ENCODE results near the gene NAA10.

Gene NAA10

DNA sequence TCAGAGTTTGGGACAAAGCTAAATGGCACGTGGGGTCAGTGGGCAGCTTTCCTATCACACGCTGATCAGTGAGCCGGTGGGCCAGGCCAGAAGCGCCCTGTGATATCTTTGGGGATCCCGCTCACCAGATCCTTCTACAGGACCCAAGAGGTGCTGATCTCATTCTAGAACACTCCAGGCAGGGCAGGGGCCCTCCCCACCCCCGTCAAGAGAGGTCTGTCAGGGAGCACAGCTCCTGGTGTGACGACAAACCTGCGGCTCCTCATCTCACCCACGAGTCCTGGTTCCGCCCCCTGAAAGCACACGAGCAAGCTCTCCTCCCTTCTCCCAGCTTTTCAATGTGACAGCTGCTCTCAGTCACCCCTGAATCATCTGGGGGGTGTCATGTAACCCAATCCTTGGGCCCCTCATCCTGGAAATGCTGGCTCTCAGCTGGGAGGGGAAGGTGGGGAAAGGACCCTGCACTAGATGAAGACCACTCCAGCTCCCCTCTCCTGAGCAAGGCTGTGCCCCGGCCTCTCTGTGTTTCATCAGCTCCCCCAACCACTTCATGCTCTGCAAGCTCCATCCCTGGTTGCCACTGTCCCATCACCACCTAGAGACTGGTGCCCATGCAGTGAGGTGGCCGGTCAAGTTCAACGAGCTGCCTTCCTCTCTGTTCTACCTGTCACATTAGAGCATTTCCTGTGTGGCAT lies 32.2 kb upstream of the NAA10 start:
- no peak for DNase-seq (ENCODE audit: low read depth)

- DNase-seq (ENCODE audit: low read depth), result no peak
These were observed 31.4 kb upstream of the NAA10 start for GRCh38 chrX:153966283-153966688.

DNA sequence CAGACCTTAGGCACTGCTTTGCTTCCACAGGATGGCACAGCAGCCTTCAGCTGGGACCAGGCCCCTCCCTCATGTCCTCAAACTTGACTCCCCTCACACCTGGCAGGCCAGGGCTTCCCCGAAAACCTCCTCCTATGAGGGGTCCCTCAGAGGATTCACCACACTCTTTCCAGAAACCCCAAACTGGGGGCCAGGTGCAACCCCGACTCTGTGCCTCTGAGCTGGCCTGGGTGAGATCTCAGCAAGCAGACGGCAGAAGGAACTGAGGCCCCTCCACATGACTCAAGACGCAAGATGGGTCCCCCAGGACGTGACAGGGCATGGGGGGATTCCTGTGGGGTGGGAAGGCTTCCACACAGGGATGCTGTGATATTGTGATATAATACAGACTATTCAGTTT lies 30.6 kb upstream of the NAA10 start:
- DNase-seq (ENCODE audit: low read depth), result no peak

GRCh38 chrX:153964105-153964504 lies 29.3 kb upstream of the NAA10 start:
- no peak for DNase-seq (ENCODE audit: low read depth)

DNA sequence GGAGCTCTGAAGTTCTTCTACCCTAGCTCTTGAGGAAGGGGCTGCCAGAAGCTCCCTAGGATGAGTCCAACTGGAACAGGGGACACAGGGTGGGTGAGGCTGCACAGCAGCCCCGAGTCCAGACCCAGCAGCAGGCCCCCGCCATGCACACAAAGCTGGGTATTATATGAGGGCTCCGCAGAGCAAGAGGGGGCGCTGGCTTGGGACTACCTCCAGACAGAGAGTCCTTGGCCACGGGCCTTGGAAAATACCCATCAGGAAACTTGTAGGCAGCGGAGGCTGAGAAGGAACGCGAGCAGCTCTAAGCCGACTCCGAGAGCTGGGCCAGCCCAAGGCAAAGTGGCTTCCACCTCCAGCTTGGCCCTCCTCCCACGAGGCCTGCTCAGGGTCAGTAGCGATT lies 28.7 kb upstream of the NAA10 start:
- no peak for DNase-seq (ENCODE audit: low read depth)

- DNase-seq (ENCODE audit: low read depth), result no peak
These were observed 26.5 kb upstream of the NAA10 start for GRCh38 chrX:153961292-153961691.

DNA sequence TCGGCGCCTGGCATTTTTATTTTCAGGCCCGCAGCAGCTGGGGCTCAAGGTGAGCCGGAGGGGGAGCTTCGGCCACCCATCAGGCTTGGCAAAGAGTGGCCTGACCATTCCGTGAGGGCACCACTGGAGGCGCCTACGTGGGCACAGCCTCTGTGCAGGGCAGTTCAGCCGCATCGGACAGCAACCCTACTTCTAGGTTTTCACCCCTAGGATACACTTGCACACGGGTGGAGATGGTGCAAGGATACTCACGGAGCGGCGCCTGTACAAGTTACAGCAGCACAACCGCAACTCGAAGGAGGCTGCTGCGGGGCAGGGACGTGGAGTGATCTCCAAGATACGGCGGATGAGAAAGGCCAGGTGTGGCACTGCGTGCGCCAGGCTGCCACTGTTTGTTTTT lies 25.9 kb upstream of the NAA10 start:
- no peak for DNase-seq (ENCODE audit: low read depth)

DNA sequence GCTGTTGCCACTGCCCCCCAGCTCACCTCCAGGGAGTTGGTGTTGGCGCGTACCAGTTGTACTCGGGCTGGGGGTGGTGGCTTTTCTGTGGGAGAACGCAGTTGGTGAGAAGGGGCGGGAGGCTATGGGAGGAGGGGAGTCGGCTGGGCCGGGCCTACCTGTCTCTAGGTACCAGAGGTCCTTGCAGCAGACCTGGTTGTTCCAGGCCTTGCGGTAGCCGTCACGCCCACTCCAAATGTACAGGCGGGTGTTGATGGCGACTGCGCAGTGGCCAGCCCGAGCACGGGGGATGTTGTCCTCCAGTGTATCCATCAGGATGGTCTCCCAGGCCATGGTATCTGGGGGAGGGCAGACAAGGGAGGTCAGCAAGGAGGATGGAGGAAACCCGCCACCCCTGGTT lies 25.2 kb upstream of the NAA10 start:
- DNase-seq (ENCODE audit: low read depth), result no peak

DNA sequence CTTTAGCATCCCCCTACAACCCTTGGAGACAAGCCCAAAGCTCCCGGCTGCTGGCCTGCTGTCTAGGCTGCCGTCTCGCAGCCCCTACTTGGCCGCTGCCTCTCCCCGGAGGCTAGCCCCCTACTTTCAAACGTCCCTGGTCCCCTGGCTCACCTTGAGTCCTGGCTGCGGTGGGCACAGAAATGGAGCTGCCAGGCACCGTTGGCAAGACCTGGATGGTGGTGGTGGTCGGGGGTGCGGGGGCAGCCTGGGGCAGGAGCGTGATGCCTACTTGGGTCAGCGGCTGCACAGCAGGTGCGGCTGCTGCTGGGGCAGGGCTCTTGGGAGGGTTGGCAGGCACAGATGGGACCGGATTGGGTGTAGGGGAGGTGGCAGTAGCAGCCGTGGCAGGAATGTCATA lies 24.8 kb upstream of the NAA10 start:
- no peak for DNase-seq (ENCODE audit: low read depth)

DNA sequence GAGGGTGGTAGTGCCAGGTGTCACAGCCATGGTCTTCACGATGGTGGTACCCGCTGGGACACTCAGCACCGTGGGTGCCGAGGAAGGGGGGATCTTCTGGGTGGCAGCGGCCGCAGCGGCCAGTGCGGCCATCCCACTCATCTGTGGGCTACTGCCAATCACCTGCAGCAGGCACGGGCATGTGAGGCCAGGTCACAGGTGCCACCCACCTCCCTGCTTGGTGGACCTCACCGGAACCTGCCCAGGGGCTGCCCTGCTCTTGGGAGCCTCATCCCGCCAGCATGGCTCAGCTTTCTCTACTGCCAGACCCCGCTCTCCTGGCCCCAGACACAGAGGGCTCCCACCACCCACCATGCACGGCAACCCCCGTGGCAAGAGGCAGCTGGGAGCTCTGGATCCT lies 23.8 kb upstream of the NAA10 start:
- DNase-seq (ENCODE audit: low read depth), result no peak

GRCh38 chrX:153957224-153957623 lies 22.4 kb upstream of the NAA10 start:
- DNase-seq (ENCODE audit: low read depth), result no peak

- DNase-seq (ENCODE audit: low read depth), result no peak
These were observed 21.4 kb upstream of the NAA10 start for GRCh38 chrX:153956044-153956907.

GRCh38 chrX:153955228-153955732 lies 20.4 kb upstream of the NAA10 start:
- DNase-seq (ENCODE audit: low read depth), result no peak

GRCh38 chrX:153954558-153955227 lies 19.9 kb upstream of the NAA10 start:
- DNase-seq (ENCODE audit: low read depth), result no peak

DNA sequence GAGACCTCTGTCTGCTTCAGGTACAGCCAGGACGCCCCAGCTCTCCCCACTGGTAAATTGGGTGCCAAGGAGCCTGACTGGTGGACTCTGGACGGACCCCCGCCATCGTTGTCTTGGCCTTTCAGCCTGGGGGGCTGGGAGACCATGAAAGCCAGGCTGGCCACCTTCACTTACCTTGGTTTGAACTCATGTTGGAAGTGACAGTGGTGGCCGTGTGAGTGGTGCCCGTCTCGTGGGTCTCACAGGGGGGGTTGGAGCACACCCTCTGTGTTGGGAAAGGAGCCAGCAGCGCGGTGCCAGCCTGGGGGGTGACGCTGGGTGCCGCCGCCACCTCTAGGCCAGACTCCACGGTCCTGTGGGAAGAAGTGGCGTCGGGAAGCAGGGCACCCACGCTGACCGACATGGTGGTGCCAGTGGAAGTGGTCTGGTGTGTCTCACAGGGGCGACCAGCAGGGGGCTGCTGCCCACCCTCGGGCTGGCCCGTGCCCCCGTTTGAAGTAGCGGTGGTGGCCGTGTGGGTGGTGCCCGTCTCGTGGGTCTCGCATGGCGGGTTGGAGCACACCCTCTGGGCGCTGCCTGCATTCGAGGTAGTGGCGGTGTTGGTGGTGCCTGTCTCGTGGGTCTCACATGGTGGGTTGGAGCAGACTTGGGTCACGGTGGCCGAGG lies 19.2 kb upstream of the NAA10 start:
- DNase-seq (ENCODE audit: low read depth), result no peak

- no peak for DNase-seq (ENCODE audit: low read depth)
These were observed 18.5 kb upstream of the NAA10 start for GRCh38 chrX:153953342-153953830.

- DNase-seq (ENCODE audit: low read depth), result no peak
These were observed 17.7 kb upstream of the NAA10 start for GRCh38 chrX:153952373-153953026.

GRCh38 chrX:153951683-153952372 lies 17.0 kb upstream of the NAA10 start:
- no peak for DNase-seq (ENCODE audit: low read depth)

DNA sequence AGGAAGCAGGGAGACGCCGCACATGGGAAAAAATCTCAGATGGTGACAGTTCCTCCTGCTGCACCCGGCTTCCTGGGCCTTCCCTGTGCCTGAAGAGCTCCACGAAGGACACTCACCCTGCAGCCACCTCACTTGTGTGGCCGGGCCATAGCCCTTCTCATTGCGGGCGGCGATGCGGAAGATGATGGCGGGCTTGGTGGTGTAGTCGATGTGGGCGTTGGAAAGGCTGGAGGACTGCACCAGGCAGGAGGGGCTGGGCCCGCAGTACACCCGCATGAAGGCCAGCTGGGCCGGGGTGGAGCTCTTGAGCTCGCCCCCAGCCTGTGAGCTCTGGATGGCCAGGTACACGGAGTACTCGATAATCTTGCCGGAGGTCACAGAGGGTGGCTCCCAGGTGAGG lies 15.3 kb upstream of the NAA10 start:
- no peak for DNase-seq (ENCODE audit: low read depth)

DNA sequence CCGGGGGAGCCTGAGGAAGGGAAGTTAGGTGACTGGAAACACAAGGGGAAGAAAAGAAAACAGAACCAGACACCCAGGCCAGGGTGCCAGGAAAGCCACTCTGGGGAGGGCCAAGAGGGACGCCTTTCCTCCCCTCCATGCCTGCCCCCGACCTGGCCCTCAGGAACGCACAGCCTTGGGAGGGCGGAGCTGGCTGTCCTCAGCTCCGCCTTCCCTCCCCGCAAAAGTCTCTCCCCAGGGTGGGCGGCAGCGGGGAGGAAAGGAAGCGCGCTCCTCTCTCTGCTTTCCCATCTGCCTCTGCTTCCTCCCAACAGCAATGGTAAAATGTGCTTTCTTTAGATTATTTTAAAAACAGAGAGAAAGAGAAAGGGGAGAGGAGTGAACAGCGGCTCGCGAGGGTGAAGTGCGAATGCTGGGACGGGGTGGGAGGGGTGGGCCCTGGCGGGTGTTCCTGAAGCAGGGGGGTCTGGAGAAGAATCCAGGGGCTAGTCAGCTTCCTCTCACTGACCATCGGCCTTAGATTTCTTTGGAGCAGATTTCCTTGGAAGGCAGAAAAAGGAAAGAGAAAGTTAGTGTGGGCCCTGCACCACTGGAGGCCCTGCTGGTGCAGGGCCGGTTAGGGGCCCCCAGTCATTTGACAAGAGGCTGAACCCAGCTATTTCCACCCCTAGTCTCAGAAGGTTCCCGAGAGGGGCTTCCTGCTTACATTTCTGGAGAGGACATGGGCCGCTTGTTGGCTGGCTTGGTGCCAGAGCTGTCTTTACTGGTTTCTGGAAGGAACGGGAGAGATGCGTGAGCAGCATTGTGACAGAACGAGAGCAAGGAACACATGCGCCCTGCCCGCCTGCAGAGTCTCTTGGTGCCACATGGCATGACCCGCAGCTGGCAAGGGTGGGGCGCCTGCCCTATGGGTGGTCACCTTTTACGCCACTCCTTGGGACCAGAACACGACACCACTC lies 14.3 kb upstream of the NAA10 start:
- no peak for DNase-seq (ENCODE audit: low read depth)
